Activated CD4-positive, alpha-beta T cell treated with anti-CD3 and anti-CD28 coated beads, Interleukin-2, amount 50 U/mL, for 1 hour (primary cell): ENCODE data around the gene CD160.
"Not testable (repeated sequence)": the region's sequence is repeated elsewhere in the genome, so short reads cannot be mapped to it uniquely, and the experiment has no call there.

Experiments used
- DNase-seq: peaks from one replicate; pipeline ENCODE4 v3.0.0-alpha.2; 2020

The CD160 gene

DNA sequence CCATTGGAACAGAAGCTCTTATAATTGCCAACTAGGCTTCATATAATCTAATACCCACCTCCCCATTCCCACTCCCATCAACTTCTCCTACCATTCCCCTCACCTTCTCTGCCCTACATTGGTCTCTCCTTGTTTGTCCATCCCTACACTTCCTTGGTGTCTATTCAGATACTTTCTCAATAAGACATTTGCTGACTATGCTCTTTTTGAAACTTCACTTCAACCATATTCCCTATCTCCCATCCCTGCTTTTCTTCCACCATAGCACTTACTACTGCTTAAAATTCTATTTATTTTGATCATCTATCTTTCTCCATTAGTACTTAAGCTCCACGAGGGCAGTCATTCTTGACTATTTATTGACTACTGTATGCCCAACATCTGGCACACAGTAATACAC, 40.4 kb downstream of the CD160 start:
- no peak for DNase-seq

DNA sequence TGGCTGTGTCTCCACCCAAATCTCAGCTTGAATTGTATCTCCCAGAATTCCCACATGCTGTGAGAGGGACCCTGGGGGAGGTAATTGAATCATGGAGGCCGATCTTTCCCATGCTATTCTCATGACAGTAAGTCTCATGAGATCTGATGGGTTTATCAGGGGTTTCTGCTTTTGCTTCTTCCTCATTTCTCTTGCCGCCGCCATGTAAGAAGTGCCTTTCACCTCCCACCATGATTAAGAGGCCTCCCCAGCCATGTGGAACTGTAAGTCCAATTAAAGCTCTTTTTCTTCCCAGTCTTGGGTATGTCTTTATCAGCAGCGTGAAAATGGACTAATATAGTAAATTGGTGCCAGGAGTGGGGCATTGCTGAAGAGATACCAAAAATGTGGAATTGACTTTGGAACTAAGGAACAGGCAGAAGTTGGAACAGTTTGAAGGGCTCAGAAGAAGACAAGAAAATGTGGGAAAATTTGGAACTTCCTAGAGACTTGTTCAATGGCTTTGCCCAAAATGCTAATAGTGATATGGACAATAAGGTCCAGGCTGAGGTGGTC, 41.2 kb downstream of the CD160 start:
- DNase-seq: not testable (repeated sequence)

DNA sequence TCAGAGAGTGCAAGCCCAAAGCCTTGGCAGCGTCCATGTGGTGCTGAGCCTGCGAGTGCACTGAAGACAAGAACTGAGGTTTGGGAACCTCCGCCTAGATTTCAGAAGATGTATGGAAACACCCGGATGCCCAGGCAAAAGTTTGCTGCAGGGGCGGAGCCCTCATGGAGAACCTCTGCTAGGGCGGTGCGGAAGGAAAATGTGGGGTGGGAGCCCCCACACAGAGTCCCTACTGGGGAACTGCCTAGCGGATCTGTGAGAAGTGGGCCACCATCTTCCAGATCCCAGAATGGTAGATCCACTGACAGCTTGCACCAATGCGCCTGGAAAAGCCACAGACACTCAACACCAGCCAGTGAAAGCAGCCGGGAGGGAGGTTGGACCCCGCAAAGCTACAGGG, 42.2 kb downstream of the CD160 start:
- DNase-seq: not testable (repeated sequence)

DNA sequence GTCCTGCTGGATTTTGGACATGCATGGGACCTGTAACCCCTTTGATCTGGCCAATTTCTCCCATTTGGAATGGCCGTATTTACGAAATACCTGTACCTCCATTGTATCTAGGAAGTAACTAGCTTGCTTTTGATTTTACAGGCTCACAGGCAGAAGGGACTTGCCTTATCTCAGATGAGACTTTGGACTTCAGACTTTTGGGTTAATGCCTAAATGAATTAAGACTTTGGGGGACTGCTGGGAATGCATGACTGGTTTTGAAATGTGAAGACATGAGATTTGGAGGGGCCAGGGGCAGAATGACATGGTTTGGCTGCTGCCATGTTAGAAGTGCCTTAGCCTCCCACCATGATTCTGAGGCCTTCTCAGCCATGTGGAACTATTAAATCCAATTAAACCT, 42.7 kb downstream of the CD160 start:
- not testable (repeated sequence) for DNase-seq

GRCh38 chr1:145764231-145764940, 45.1 kb downstream of the CD160 start:
- not testable (repeated sequence) for DNase-seq

GRCh38 chr1:145765127-145765526, 45.8 kb downstream of the CD160 start:
- DNase-seq: not testable (repeated sequence)

DNA sequence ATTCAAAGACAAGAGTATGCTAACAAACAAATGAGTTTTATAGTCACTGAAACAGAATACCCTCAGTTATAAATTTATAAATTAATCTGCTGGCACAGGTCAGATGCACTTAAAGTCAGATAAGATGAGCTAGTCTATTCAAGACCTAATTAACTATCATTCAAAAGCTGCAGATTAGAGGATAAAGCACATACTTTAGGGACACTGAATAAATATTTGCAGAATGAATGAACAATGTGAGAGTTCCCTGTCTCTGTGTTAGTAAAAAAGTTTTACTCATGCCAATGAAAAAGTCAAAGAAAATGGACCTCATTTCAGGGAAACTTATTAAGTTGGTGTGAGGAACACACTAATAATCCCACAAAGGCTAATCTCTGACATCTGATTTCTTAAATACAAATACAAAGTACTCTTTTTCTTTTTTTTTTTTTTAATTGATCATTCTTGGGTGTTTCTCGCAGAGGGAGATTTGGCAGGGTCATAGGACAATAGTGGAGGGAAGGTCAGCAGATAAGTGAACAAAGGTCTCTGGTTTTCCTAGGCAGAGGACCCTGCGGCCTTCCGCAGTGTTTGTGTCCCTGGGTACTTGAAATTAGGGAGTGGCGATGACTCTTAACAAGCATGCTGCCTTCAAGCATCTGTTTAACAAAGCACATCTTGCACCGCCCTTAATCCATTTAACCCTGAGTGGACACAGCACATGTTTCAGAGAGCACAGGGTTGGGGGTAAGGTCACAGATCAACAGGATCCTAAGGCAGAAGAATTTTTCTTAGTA, 46.5 kb downstream of the CD160 start:
- not testable (repeated sequence) for DNase-seq

GRCh38 chr1:145766926-145767325, 47.6 kb downstream of the CD160 start:
- not testable (repeated sequence) for DNase-seq

GRCh38 chr1:145768004-145768403, 48.7 kb downstream of the CD160 start:
- DNase-seq: not testable (repeated sequence)

DNA sequence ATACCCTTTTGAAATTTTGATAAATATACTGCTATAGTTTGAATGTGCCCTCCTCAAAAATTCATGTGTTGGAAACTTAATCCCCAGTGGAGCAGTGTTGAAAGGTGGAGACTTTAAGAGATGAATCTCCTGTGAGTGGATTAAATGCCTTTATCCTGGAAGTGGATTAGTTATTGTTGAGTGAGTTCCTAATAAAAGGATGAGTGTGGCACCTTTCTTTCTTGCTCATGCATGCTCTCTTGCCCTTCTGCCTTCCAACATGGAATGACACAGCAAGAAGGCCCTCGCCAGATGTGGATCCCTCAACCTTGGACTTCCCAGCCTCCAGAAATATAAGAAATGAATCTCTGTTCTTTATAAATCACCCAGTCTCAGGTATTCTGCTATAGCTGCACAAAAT, 51.8 kb downstream of the CD160 start:
- no peak for DNase-seq

DNA sequence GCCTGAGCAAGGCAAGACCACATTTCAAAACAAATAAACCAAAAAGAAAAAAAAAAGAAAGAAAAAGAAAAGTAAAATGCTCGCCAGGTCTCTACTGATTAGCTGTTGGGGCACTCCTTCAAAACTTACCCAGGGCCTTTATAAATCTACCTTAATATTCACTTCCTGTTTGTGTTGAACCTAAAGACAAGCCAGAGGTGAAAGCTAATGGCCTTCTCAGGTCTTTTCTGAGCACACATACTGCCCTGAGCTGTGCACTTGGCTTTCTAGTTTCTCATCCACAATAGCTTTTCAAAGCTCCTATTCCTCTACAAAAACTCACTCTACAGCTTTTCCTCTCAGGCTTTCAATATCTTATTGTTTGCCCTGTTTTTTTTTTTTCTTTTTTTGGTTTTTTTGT, 54.1 kb downstream of the CD160 start:
- no peak for DNase-seq

GRCh38 chr1:145777357-145778145, 58.3 kb downstream of the CD160 start:
- no peak for DNase-seq

DNA sequence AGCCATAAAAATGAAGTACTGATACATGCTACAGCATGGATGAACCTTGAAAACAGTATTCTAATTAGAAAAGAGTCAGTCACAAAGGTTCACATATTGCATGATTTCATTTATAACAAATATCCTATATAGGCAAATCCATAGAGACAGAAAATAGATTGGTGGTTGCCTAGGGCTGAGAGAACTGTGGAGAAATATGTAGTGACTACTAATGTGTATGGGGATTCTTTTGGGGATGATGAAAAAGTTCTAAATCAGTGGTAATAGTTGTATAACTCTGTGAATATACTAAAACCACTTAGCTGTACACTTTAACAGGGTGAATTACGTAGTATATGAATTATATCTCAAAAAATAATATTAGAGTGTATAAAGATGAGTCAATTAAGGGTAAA, 58.8 kb downstream of the CD160 start:
- no peak for DNase-seq

GRCh38 chr1:145782272-145783099, 63.2 kb downstream of the CD160 start:
- no peak for DNase-seq

DNA sequence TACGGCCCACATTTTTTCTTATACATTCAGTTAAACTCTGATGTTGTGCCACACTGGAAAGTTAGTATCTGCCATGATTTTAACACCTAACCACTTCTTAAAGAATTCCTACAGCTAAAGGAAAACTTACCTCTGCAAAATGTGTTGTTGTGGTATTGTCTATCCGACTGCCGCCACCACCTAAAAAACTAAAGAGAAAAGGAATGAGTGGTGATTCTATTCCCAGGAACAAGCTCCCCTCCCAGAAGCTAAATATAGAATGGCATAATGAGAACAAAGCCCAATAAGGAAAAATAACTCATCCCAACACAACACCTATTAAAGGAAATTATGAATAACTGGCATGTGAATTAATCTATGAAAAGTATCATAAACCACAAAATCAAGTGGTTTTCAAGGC, 65.1 kb downstream of the CD160 start:
- no peak for DNase-seq

- no peak for DNase-seq
These were observed 66.2 kb downstream of the CD160 start for GRCh38 chr1:145785547-145785946.

- no peak for DNase-seq
These were observed 67.0 kb downstream of the CD160 start for GRCh38 chr1:145786271-145786670.

DNA sequence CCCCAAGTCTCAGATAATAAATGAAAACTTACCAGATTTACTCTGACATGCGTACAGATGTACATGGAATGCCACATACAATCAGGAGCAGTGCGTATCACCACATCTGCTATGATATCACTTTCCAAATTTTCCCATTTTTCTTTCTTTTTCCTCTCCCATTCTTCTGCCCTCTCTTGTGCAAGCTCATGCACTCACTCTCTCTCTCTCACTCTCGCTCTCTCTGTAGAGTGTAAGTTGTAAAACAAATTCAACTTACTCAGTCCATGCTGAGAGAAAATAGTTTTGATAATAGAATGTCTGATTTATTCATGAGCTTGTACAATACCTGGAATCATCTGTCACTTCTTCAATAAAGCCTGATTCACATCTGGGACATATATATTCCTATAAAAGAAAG, 69.3 kb downstream of the CD160 start:
- no peak for DNase-seq
